GM18498 (cell line): ENCODE measurements around the gene C19orf53.
"Not testable (repeated sequence)": the region's sequence is repeated elsewhere in the genome, so short reads cannot be mapped to it uniquely, and the experiment has no call there.

ENCODE experiments used
- ATAC-seq: cut with Tn5 transposase; IDR thresholded peaks from one replicate; pipeline ENCODE4 v1.9.1; 2021; ENCODE audit warnings: mild to moderate bottlenecking, moderate library complexity; ENCODE audit not compliant: unreplicated experiment

The C19orf53 gene

GRCh38 chr19:13774217-13775191, at the start of gene C19orf53:
C19orf53 (plus strand) TSS chr19:13774456; CDS start chr19:13774478, 22 bp downstream.
- peak; percentile 96 for ATAC-seq

GRCh38 chr19:13726323-13726722, 47.9 kb upstream of the C19orf53 start:
- ATAC-seq: no peak

- ATAC-seq: no peak
Observed at GRCh38 chr19:13727798-13728197, 46.5 kb upstream of the C19orf53 start.

- ATAC-seq: no peak
Observed at GRCh38 chr19:13729859-13730258, 44.4 kb upstream of the C19orf53 start.

GRCh38 chr19:13731147-13731964, 42.9 kb upstream of the C19orf53 start:
- peak; percentile 98 for ATAC-seq

GRCh38 chr19:13732337-13732736, 41.9 kb upstream of the C19orf53 start:
- no peak for ATAC-seq

- no peak for ATAC-seq
Observed at GRCh38 chr19:13734751-13735150, 39.5 kb upstream of the C19orf53 start.

- ATAC-seq: no peak
Observed at GRCh38 chr19:13738073-13738472, 36.2 kb upstream of the C19orf53 start.

- no peak for ATAC-seq
Observed at GRCh38 chr19:13741893-13742292, 32.4 kb upstream of the C19orf53 start.

GRCh38 chr19:13742756-13743155, 31.5 kb upstream of the C19orf53 start:
- ATAC-seq: no peak

GRCh38 chr19:13744174-13744573, 30.1 kb upstream of the C19orf53 start:
- no peak for ATAC-seq

- no peak for ATAC-seq
Observed at GRCh38 chr19:13747098-13747453, 27.2 kb upstream of the C19orf53 start.

- peak; percentile 9 for ATAC-seq
Observed at GRCh38 chr19:13748169-13748828, 26.0 kb upstream of the C19orf53 start.

GRCh38 chr19:13751436-13751835, 22.8 kb upstream of the C19orf53 start:
- ATAC-seq: no peak

GRCh38 chr19:13753622-13754021, 20.6 kb upstream of the C19orf53 start:
- not testable (repeated sequence) for ATAC-seq

GRCh38 chr19:13756210-13756609, 18.0 kb upstream of the C19orf53 start:
- ATAC-seq: no peak

GRCh38 chr19:13757805-13758772, 16.2 kb upstream of the C19orf53 start:
- no peak for ATAC-seq

GRCh38 chr19:13758795-13759194, 15.5 kb upstream of the C19orf53 start:
- no peak for ATAC-seq

- ATAC-seq: no peak
Observed at GRCh38 chr19:13761423-13761822, 12.8 kb upstream of the C19orf53 start.

GRCh38 chr19:13762635-13763235, 11.5 kb upstream of the C19orf53 start:
- no peak for ATAC-seq
